HL-60/S4 treated with phorbol 12-myristate 13-acetate at 8.2 ng/mL for 4 days and 3 days (cell line): ENCODE measurements around the gene C1orf21.

Experiments used
- in situ Hi-C: fragments of 300-500 bp; cut with MboI; formaldehyde crosslinking; loops from 2 replicates; pipeline ENCODE4 v1.15.0; 2022; ENCODE audit warnings: low sequenced_read_pairs

The C1orf21 gene

DNA sequence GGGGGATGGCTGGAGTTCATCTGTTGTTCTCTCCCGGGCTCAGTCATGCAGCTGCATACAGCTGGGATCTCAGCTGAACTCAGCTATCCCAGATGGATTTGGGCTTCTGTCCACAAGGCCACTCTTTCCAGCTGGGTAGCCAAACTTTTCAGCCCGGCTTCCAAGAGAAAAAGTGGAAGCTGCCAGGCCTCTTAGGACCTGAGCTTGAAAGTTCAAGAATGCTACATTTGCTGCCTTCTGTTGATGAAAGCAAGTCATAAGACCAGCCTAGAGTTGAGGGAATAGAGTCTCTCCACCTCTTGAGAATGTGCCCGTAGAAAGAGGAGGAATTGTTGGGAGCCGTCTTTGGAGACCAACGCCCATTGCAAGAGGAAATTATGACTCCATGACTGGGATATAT lies 95.3 kb downstream of the C1orf21 start:
- in situ Hi-C loops, result no loop called here

DNA sequence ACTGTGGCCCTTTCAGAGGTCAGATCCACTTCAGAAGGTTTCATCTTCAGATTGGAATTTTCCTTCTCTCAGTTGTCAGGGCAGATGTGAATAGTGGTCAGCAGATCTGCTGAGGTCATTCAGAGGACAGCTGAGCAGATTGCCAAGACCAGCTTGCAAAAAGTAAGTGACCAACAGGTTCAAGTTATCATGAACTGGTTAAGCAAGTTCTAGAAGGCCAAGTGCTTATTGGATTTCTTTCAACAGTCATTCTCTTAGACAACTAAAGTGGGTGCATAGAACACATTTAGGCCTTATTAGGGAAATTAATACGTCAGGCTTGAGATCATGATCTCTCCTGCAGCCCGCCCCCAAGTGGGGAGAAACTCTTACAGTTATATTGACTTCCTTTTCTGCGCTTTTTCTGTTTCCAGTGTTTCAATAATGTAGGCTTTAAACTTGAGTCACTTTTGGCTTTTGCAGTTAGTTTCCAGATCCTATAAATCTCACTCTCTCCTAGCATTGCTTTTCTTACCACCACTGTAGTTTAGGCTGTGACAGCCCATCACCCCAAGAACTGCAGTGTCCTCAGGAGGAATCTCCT lies 96.4 kb downstream of the C1orf21 start:
- in situ Hi-C loops, result no loop called here

DNA sequence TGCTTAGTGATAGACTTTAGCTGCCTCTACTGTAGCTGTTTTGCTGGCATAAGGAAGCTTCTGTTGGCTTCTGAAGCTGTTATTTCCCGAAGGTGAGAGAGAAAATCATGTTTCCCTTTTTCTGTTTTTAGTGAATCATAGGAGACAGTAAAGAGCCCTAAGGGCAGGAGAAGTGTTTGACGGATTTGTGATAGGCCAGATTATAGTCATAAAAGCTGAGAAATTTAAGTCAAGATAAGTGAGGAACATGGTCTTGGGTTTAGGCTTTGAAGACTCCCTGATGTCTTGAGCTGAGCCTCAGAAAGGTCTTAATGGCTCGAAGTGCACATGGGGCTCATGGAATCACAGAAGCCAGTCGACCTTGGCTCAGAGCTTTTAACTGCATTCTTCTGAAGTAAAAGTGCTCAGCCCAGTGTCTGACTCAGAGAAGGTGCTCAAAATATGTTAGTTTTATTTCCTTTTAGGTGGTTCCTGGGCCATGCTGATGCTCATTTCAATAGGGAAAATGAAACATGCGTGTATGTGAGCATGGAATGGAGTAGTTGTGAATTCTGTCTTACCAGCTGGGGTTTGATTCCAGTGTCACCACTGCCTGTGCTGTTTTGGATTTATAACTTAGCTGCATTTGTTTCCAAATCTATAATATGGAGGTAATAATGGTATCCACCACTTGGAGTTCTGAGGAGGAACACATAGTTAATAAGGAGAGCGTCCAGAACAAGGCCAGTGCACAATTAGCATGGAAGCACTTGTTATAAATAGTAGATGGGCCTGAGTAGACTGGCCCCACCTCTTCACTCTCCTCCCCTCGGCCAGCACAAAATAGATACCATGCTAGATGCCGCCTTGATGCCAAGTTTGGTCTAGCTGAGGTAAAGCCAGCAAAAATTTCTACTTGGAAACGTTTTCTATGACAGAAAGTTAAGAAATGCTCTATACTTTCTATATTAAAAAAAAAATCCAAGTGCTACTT lies 99.2 kb downstream of the C1orf21 start:
- in situ Hi-C loops, result no loop called here

DNA sequence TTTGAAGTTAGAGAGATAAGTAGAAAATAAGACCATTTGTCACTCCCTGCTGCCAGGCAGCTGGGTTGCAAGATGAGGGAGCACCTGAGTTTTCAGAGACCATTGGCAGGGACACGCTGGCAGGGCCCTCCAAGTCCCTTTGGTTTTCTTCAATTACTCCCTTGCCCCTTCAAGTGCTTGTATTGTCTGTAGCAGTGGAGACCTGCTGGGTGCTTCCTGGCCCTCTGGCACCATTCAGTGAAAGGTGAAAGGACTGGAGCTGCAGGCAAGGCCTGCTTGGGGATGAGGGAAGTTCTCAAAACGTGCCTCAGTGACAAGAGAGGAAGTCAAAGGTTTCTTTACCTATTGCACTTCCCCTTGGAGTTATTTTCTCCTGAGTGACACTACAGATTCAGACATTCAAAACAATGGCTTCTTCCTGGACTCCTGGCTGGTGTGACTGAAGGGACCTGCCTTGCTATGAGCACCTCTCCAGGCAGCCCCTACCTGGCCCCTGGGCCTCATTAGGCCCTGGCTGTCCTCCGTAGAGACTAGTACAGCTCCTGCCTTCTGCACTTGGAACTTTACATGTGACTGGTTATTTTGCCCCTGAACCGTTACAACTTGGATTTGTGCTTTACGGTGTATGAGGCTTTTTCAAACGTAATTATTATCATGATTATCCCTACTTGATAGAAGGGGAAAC lies 100.1 kb downstream of the C1orf21 start:
- in situ Hi-C loops, result no loop called here

DNA sequence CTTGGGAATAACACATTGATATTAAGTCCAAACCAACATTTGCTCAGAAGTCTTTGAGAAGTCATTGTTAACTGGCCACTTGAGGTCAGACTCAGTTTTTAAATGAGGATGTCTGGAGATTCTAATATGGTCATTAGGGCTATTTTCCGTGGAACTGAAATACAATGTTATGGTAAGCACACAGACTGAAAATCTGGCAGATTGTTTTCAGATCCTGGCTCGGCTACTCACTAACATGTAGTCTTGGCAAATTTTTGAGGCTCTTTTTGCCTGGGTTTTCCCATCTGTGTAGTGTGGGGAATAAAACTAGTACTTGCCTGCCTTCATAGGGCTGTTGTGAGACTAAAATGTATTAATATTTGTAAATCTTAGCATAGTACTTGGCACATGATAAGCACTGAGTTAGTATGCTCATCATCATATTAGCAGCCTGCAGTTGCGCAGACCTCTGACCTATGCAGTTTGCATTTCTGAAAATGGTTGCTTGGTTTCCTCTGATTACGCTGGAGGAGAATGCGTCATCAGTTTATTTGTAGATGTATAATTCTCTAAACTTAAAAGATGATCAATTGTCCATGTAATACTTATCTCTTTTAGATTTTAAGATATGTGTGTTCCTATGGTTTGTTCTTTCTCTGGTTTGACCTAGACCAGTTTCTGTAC lies 100.8 kb downstream of the C1orf21 start:
- in situ Hi-C loops, result no loop called here

DNA sequence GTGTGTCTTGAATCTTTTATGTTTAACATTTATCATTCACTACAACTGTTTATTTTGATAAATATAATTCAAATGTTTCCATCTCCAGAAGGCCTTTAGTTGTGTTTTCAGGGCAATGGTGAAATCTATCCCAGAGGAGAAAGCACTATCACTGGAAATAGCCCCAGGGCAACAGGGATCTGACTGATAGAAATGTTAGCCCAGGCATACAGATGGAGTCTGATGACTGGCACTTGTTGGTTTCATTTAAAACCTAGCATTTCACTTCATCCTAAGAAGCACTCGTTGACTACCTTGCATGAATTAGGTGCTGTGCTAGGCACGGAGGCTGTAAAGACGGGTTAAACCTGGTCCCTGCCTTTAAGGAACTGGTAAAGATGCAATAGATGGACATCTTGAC lies 103.1 kb downstream of the C1orf21 start:
- in situ Hi-C loops, result no loop called here

DNA sequence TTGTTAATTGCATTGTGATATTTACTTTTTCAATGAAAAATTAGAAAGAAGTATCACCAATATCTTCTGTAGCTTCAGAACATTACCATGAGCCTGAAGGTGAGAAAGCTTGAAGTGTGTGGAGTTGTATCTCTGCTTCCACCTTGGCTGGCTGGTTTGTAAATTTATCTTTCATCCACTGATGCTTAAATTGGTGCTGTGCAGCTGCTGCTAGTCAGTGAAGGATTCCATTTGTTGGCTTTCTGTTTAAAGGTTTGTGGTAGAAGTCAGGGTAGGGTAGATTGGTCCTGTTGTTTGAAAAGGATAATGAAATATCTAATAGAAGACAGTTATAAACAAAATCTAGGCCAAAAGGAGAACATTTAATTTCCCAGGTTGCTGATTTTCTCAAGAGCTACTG lies 105.7 kb downstream of the C1orf21 start:
- in situ Hi-C loops, result no loop called here

DNA sequence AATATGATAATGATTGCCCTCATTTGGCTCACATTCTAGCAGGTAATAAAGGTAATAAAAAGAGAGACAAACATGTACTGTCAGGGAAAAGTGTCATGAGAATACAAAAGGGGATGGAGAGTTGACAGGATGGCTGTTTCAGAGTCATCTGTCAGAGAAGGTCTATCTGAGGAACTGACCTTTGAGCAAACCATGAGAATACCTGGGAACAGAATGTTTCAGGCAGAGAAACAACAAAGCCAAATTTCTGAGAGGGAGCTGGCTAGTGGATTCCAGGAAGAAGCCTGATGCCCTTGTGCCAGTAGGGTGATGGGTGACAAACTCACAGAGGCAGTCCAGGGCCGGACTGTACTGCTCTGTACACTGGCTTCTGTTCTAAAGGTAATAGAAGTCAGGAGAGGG lies 107.2 kb downstream of the C1orf21 start:
- in situ Hi-C loops, result no loop called here

DNA sequence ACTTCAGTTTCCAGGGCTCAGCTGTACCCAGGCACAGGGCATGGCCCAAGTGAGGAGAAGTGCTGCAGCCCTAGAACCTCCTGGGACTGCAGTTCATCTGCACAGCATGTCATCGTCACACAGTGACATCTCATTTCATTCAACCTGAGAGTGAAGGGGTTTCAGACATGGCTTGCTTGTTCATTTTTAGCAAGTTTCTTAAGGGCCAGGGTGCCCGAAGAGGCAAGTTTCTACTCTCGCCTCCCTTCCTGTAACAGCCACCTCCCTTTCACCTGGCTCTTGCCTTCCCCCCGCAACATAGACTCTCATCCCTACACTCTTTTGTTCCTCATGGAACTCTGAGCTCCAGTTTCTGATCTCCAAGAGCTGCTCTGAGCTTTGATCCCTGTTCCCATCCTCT lies 108.1 kb downstream of the C1orf21 start:
- in situ Hi-C loops, result no loop called here

DNA sequence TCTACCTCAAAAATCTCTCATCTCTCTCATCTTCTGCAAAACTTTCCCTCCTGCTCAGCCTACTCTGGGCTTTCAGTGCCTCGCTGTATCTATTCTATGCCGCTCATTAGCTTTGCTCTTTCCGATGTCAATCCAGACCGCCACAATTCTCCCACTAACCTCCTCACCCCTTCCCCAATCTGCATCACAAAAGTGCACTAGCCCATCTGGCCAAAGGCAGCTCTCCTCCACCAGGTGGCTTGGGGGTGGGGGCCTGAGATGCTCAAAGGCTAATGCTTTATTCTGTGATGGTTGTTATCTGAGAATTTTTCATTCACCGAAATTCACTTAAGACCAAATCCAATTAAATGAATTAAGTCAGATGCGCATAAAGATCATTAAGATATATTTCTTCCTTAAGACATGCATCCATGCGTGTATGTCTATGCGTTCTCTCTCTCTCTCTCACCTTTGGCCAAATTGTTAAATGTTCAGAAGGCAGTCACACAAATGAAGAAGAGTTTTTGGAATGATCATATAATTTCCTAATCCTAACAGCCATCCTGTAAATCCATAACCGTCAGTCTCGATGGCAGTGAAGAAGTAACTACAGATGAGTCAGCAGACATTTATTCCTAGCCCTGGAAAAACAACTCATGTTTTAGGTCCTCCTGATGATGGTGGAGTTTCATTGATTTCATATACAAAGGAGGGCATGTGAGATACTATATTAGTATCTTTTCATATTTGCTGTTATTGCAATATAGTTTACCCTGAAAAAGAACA lies 111.3 kb downstream of the C1orf21 start:
- in situ Hi-C loops, result no loop called here

DNA sequence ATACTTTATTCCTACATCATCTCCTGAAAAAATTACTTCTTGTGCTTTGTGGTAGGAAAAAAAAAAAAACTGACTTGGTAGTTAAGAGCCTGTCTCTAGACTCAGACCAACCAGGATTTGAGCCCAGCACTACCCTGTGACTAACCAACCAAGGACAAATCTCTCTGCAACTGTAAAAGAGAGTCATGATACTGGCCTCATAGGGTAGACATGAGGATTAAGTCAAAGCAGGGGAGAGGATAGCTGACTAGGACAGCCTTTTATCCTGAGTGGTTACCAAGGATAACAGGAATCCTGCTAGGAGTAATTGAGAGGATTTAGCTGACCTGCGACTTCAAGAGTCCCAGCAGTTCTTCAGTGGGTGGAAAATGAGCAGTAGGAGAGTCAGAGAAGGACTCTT lies 112.8 kb downstream of the C1orf21 start:
- in situ Hi-C loops, result no loop called here

DNA sequence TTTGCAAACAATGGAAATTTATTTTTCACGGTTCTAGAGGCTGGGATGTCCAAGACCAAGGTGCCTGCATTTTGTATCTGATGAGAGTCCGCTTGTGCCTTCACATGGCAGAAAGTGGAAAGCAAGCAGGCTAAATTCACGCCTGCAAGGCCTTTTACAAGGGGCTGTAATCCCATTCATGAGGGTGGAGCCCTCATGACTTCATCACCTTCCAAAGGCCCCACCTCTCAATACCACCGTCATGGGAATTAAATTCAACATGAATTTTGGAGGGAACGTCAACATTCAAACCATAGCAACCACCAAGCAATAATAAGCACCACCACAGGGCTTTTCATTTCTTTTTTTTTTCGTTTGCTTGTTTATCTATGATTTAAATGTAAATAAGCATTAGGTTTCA lies 115.3 kb downstream of the C1orf21 start:
- in situ Hi-C loops, result no loop called here

DNA sequence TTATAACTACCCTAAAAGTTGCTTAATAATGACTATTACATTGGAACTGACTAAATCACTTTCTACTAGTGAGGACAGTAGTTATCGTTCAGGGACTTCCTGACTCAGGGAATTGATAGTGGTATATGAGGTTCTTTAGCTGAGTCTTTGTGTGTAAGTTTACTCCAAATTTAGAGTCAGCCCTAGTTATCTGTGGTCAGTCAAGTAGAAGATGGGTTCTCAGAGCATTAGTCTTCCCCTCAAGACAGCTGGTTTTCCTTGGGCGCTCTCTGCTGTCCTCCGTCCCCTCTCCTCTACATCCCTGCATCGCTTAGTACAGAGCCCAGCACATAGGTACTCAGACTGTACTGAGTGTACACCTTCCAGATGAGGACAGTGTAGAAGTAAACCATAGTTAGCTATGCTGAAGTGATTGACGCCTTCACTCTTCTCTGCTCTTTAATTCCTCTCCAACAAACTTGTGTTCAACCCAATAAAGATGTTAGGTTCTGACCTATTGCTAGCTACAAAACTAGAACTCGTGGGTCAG lies 116.5 kb downstream of the C1orf21 start:
- in situ Hi-C loops, result no loop called here

DNA sequence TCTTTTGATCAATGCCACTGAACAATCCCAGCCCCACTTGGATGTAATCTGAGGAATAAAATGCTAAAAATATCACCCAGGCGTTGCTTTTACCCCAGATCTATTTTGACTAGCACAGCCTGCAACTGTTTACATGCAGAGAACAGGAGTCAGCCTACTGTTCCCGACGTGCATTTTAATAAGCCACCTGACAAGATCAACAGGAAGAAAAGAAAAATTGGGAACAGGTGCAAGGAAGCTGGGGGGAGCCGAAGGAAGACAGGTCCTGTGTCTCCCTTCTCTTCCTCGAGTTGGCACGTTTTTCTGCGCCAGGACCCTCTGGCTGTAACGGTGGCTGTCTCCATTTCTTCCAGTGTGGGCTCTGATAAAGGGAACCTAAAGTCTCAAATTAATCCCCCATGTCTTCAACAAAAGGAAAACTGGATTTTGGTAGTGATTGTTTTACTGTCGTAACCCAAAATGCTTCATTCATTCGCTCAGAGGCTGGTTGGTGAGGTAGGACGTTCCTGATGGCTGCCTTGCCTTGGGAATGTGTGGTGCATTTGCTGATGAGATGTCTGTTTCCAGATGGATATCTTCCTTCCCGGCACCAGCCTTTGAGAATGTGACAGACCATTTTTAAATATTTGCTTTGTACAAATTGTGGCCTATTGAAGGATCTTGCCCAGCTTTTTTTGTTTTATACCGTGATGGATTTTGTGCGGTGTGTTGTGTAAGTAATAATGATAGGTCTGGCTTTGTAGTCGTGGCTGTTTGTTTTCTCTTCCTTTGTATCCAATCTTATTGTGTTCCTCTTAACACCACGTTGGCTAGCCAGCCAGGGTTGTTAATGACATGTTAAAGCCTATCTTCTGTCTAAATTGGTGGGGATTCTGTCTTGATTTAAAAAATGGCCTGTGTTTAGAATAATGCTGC lies 117.5 kb downstream of the C1orf21 start:
- in situ Hi-C loops, result no loop called here

DNA sequence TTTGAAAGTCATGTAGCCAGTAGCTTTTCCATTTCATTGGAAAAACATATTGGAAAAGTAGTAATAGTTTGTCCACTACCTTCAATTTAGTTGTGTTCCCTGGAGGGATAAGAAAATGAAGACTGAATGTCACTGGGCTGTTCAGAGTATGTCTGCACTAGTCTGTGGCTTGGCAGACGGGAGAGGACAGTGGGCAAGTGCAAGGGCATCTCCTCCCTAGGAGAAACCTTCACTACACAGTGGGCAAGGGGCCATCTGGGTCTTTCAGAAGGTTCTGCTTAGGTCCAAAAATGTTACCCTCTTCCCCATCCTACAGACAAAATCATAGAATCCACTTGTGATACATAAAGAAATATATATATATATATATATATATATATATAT lies 118.1 kb downstream of the C1orf21 start:
- in situ Hi-C loops, result no loop called here

DNA sequence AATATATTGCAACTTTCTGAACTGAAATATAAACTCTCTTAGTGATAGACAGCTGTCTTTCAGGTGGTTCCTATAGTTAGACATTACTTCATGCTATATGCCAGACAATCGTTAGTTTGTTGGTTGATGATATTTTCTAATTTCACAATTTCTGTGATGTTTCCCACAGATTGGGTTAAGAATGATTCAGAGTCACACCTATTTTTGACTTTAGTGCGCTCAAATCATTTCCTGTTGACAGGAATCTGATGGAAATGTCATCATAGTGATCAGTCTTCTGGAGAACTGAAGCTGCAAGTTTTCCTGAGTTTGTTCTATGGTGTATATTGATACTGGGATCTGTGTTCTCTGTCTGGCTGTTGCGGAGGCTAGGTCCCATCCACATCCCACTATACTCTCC lies 119.7 kb downstream of the C1orf21 start:
- in situ Hi-C loops, result no loop called here

DNA sequence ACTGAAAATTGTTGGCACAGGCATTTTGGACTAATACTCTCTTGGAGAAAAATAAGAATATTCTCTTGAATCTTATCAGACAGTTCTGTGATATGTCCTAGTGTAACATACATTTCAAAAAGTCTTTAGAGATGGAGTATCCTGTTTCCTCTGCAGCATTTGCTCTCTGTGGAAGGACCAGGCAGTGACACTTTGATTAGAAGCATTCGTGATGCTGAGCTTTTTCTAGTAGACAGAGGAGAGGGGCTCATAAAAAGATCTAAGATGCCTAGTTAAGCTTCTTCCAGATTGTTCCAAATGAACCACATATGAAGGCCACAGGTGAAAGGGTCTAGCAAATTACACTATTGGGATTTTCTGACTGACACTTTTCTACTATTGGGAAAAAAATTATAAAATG lies 120.3 kb downstream of the C1orf21 start:
- in situ Hi-C loops, result no loop called here

DNA sequence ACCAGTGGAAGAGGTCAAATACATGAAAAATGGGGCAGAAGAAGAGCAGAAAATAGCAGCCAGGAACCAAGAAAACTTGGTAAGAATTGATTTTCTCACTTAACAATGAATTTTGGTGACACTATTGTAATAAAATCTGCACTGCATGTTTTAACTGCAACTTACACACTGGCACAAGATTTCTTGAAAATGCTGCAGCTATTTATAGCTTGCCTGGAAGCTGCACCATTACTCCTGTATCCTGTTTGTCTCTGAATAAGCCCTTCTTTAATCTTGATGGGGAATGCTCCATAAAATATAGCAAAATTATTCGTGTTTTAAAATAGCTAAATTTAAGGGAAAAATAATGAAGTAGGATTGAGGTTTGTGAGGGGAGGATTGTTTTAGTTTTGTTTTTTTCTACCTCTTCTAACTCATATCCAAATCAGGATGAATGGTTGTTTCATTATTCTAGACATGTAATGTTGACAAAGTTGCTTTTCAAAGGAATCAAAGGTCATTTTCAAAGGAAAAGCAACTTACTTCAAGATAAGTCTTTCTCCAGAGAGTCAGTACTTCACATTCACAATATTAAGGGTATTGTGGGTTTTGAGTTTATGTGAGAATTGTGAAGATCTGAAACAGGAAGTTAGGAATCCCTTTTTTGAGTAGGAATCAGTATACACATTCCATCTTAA lies 120.9 kb downstream of the C1orf21 start:
- in situ Hi-C loops, result no loop called here

DNA sequence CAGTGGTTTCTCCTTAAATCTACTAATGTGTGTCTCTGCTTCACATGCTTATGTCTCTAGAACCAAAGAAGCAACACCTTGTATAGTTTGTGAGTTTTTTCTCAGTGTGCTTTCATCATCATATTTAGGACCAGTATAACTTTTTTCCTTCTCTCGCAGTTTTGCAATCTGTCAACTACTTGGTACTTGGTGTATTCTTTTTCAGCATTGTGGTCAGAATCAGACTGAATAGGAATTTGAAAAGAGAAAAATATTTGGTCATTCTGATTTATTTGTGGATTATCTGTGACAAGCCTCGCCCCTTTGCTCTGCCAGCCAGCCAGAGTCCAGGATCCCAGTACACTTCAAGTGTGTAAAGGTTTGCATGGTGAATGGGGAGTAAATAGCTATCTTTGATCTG lies 122.3 kb downstream of the C1orf21 start:
- in situ Hi-C loops, result no loop called here
